K562 (cell line): ENCODE measurements around the gene RORC. TPM values are rescaled to one million over a fixed set of nuclear protein-coding genes. Genes with fewer than 3 reads are reported as not detected.

Experiments
- ATAC-seq: fragments of 200-7000 bp; cut with Tn5 transposase; 3 replicates; pipeline ENCODE4 v1.9.1; 2020; ENCODE audit warnings: moderate library complexity
- BruUV-seq: library from RNA; stranded (reverse); fragments of 400-500 nt; replicated peaks from 2 replicates; lab custom pipeline; 2021; lab: Mats Ljungman, UMichigan
- CTCF ChIA-PET: fragments of 300-600 bp; formaldehyde crosslinking; extraction: SDS; loops from one replicate; lab custom pipeline; 2021; ENCODE audit warnings: low intra/inter-chr PET ratio; lab: Yijun Ruan, JAX
- POLR2A ChIA-PET: fragments of 300-600, 350-650 bp; sonication (Branson Sonifier 250); formaldehyde crosslinking; extraction: SDS; loops from one replicate; lab custom pipeline; 2021; ENCODE audit warnings: antibody characterized with exemption, inconsistent platforms; lab: Yijun Ruan, JAX
- DNase-seq, 4 experiments: peaks; one replicate each; pipeline versions ENCODE4 v3.0.0 to v3.0.0-alpha.2; 2011 to 2018; ENCODE audit warnings: low spot score in 3 of 4, mixed read lengths in 3 of 4; ENCODE audit errors: extremely low read depth in 1 of 4
- FAIRE-seq: peaks from 2 replicates; lab custom pipeline; 2011; peaks lifted over from hg19 to GRCh38; lab: Jason Lieb, UNC
- H2AFZ ChIP-seq: 2 replicates; pipeline ENCODE4 v1.6.0; 2011; ENCODE audit warnings: low read depth, low read length, control low read depth, inconsistent platforms
- H3K27ac ChIP-seq: fragments of 200-600 bp; 3 replicates; pipeline ENCODE4 v1.8.0; 2011; ENCODE audit warnings: low read depth, mild to moderate bottlenecking, control low read depth, inconsistent platforms, low read length, moderate library complexity, mixed read lengths; ENCODE audit errors: extremely low read depth
- H3K27me3 ChIP-seq, 2 experiments: fragments of 300-600 bp in 1 of 2; 2 replicates in 1 of 2; 3 replicates in 1 of 2; pipeline versions ENCODE4 v1.6.0 to v1.8.0; 2011; ENCODE audit warnings: inconsistent platforms in 2 of 2, low read length in 2 of 2, mild to moderate bottlenecking in 1 of 2, mixed read lengths in 1 of 2, moderate library complexity in 1 of 2; ENCODE audit not compliant: control insufficient read depth in 2 of 2, insufficient read depth in 2 of 2
- H3K36me3 ChIP-seq: fragments of 300-600 bp; 3 replicates; pipeline ENCODE4 v1.8.0; 2011; ENCODE audit warnings: mild to moderate bottlenecking, low read length, inconsistent platforms; ENCODE audit not compliant: control insufficient read depth, insufficient read depth
- H3K4me1 ChIP-seq, 2 experiments: fragments of 200-600 bp in 1 of 2; replicated peaks in 1 of 2; 2 replicates in 1 of 2; 3 replicates in 1 of 2; pipeline versions ENCODE4 v1.5.1 to v1.8.0; 2011; ENCODE audit warnings: inconsistent platforms in 2 of 2, low read length in 2 of 2, mild to moderate bottlenecking in 1 of 2, mixed read lengths in 1 of 2, moderate library complexity in 1 of 2; ENCODE audit not compliant: control insufficient read depth in 2 of 2, insufficient read depth in 2 of 2
- H3K4me2 ChIP-seq: 2 replicates; pipeline ENCODE4 v1.6.1; 2011; ENCODE audit warnings: low read length, control low read depth, inconsistent platforms, mixed read lengths; ENCODE audit not compliant: insufficient read depth
- H3K4me3 ChIP-seq: fragments of 200-600 bp; sonication (generic), shearing (Covaris generic); 2 replicates; pipeline ENCODE4 v1.5.1; 2016; ENCODE audit warnings: control low read depth, inconsistent platforms
- H3K79me2 ChIP-seq: fragments of 200-600 bp; 3 replicates; pipeline ENCODE4 v1.8.0; 2011; ENCODE audit warnings: low read length, inconsistent platforms; ENCODE audit not compliant: control insufficient read depth, insufficient read depth
- H3K9ac ChIP-seq, 2 experiments: 2 replicates each; pipeline versions ENCODE4 v1.6.0 to v1.6.1; 2011; ENCODE audit warnings: low read depth in 2 of 2, low read length in 2 of 2, control low read depth in 1 of 2, inconsistent platforms in 1 of 2, mild to moderate bottlenecking in 1 of 2, mixed read lengths in 1 of 2; ENCODE audit not compliant: insufficient read depth in 1 of 2
- H3K9me1 ChIP-seq: one replicate; pipeline ENCODE4 v1.6.0; 2011; ENCODE audit warnings: inconsistent platforms, mild to moderate bottlenecking, low read length, moderate library complexity; ENCODE audit not compliant: control insufficient read depth, insufficient read depth
- H3K9me3 ChIP-seq: replicated peaks from 2 replicates; pipeline ENCODE4 v1.5.1; 2011; ENCODE audit warnings: low read depth, low read length, inconsistent platforms; ENCODE audit not compliant: control insufficient read depth, insufficient read depth
- H4K20me1 ChIP-seq: replicated peaks from 2 replicates; pipeline ENCODE4 v1.6.1; 2011; ENCODE audit warnings: low read length, inconsistent platforms, mixed read lengths; ENCODE audit not compliant: control insufficient read depth, insufficient read depth
- CBX3 ChIP-seq, 2 experiments: IDR thresholded peaks; 1 replicate in 1 of 2; 2 replicates in 1 of 2; pipeline ENCODE4 v1.6.1; 2012; ENCODE audit warnings: inconsistent platforms in 2 of 2, low read length in 2 of 2, borderline replicate concordance in 1 of 2, control low read depth in 1 of 2
- CEBPZ ChIP-seq: fragments of 150-350 bp; IDR thresholded peaks from 2 replicates; pipeline ENCODE4 v1.6.1; 2014; ENCODE audit warnings: low read depth, mild to moderate bottlenecking, low read length, borderline replicate concordance
- ILF3 ChIP-seq: fragments of 450-650 bp; IDR thresholded peaks from 2 replicates; pipeline ENCODE4 v1.6.1; 2018; ENCODE audit warnings: antibody characterized with exemption, mild to moderate bottlenecking, moderate library complexity, borderline replicate concordance
- KLF10 ChIP-seq: fragments of 250-450 bp; sonication (Bioruptor Pico); IDR thresholded peaks from 2 replicates; pipeline ENCODE4 v1.6.1; 2021; ENCODE audit warnings: matching md5 sums
- MEIS2 ChIP-seq: fragments of 450-650 bp; IDR thresholded peaks from 2 replicates; pipeline ENCODE4 v1.6.1; 2014; ENCODE audit warnings: mild to moderate bottlenecking; ENCODE audit not compliant: partially characterized antibody
- NFATC3 ChIP-seq: fragments of 450-650 bp; IDR thresholded peaks from 2 replicates; pipeline ENCODE4 v1.6.1; 2017; ENCODE audit warnings: mild to moderate bottlenecking
- NRF1 ChIP-seq, 2 experiments: fragments of 450-650 bp; IDR thresholded peaks in 1 of 2; conservative IDR thresholded peaks in 1 of 2; 2 replicates each; pipeline ENCODE4 v1.6.1; 2014; ENCODE audit warnings: mild to moderate bottlenecking in 2 of 2
- STAT6 ChIP-seq: sonication (generic); formaldehyde crosslinking; IDR thresholded peaks from 2 replicates; pipeline ENCODE4 v1.8.1; 2023; ENCODE audit warnings: mild to moderate bottlenecking, missing genetic modification reagents
- ZBTB8A ChIP-seq: fragments of 450-650 bp; IDR thresholded peaks from 2 replicates; pipeline ENCODE4 v1.6.1; 2018; ENCODE audit warnings: mild to moderate bottlenecking, moderate library complexity; ENCODE audit not compliant: partially characterized antibody
- ZNF408 ChIP-seq: fragments of 250-450 bp; sonication (Bioruptor Pico); IDR thresholded peaks from 2 replicates; pipeline ENCODE4 v1.4.0; 2020; ENCODE audit warnings: low read depth, mild to moderate bottlenecking, moderate library complexity
- whole genome bisulfite sequencing: fragments of 100-300 bp; shearing (Covaris generic); methylation state at CpG from one replicate; pipeline ENCODE4 v1.1.6; 2016; ENCODE audit warnings: low coverage, mixed read lengths; ENCODE audit not compliant: insufficient coverage; ENCODE audit errors: missing lambda C conversion rate; 5-methylcytosine and 5-hydroxymethylcytosine counted together
- in situ Hi-C: fragments of 300-500 bp; cut with MboI; formaldehyde crosslinking; loops from 4 replicates; pipeline ENCODE4 v1.15.0; 2018; ENCODE audit warnings: inconsistent platforms, mixed read lengths
- intact Hi-C: fragments of 100-400 bp; cut with micrococcal nuclease; formaldehyde crosslinking; loops from 2 replicates; pipeline ENCODE4 v1.14.2; 2022
- polyA plus RNA-seq, 8 experiments: library from polyadenylated mRNA; depleted of rRNA in 4 of 8; stranded (reverse) in 5 of 8; unstranded in 3 of 8; fragments of >200 nt; fragmentation: Nextera tagmentation in 2 of 8; fragmentation: Illumina TruSeq in 1 of 8; extraction: Ambion mirVana in 2 of 8; extraction: Trizol in 1 of 8; gene quantifications; 2 replicates each; pipeline versions ENCODE4 v1.2.1 to v1.2.3, GENCODE V29; 2011 to 2014; ENCODE audit warnings: inconsistent platforms in 1 of 8, missing spikeins in 1 of 8
- total RNA-seq, 7 experiments: library from RNA; depleted of rRNA in 6 of 7; stranded (reverse); fragments of >200 nt in 6 of 7; fragmentation: Illumina TruSeq in 2 of 7; extraction: Trizol in 2 of 7; gene quantifications; 2 replicates each; pipeline versions ENCODE4 v1.2.1 to v1.2.3, GENCODE V29; 2011 to 2021; ENCODE audit warnings: low replicate concordance in 1 of 7

The RORC gene
- total and polyA plus RNA-seq, 9 of the 15 experiments (the other 6 are each of a cell fraction or from before 2014, with no cell fraction given): not detected

- Histone ChIP-seq H3K4me2 (no peak overlapping the region), H3K9ac (no peak overlapping the region), H3K36me3 (no peaks in the 10 kb centered on the region), H3K9me1 (peaks cover 3% of the 10 kb centered on the region), H2AFZ (no peak overlapping the region), H3K27ac (no peak overlapping the region), H3K4me3 (no peak overlapping the region), H3K4me1 (peaks cover 4 to 5% of the 10 kb centered on the region in 2 experiments; a peak in 3 of 5 replicates), H3K9me3 (no peaks in the 10 kb centered on the region), H3K79me2 (no peaks in the 10 kb centered on the region), H4K20me1 (no peaks in the 10 kb centered on the region), H3K27me3 (peaks cover 0 to 13% of the 10 kb centered on the region in 2 experiments; a peak in 1 of 5 replicates)
- POLR2A ChIA-PET: interaction anchor here (0.6 to 0.9 kb wide), 2 partner anchors 18 to 20 kb away, joined by 3 read pairs; no protein-coding TSS in a partner anchor
- no peak for FAIRE-seq
- no peak for ATAC-seq
- intact Hi-C loops (no loop called here), in situ Hi-C loops (no loop called here)
- 33% methylated on average over 6 of the region's 6 CpGs for WGBS
- no TSS peak for BruUV-seq
- DNase-seq: no peak
- CTCF ChIA-PET: no interaction called here
- TF ChIP-seq KLF10 (no peak), CEBPZ (no peak), CBX3 (IDR thresholded peaks at IDR 0.05; ENCODE audit: borderline replicate concordance in 1 of 2, low read length in 2 of 2) (no peak), NFATC3 (no peak), ZBTB8A (no peak), NRF1 (conservative IDR thresholded peaks at IDR 0.05 in 1 of 2, IDR thresholded peaks at IDR 0.05 in 1 of 2) (no peak), STAT6 (CRISPR knock-in tag) (no peak), ZNF408 (CRISPR knock-in tag) (no peak), MEIS2 (no peak), ILF3 (no peak)
Observed at GRCh38 chr1:151858886-151859665, 27.5 kb upstream of the RORC start.
